GM19438 (cell line): ENCODE data around the gene CNN2.

Experiments used
- ATAC-seq: cut with Tn5 transposase; IDR thresholded peaks from one replicate; pipeline ENCODE4 v1.9.1; 2021; ENCODE audit warnings: low read depth; ENCODE audit not compliant: unreplicated experiment

Gene CNN2

GRCh38 chr19:1025960-1026782, at the start of gene CNN2:
TSS of gene CNN2 (plus strand) at chr19:1026608. CDS start at chr19:1026662, 54 bp downstream.
- no peak for ATAC-seq

- ATAC-seq, result no peak
These were observed 49.3 kb upstream of the CNN2 start for GRCh38 chr19:977058-977464.

DNA sequence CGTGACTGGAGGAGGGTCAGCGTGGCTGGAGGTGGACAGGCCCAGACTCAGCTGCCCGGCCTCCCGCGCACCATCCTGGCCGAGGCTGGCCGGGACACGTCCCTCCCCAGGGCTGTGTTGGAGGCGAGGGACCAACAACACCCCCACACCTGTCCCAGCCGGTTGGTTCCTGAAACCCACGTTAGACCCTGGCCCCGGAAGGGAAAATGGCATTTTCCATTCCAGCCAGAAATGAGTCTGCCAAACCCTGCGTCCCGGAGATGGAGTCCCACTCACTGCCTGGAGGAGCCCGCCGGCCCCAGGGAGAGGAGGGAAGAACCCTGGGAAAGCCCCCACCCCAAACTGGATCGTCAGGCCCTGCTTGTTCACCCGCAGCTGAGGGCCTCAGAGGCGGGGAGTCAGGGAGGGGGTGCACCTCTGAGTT, 47.1 kb upstream of the CNN2 start:
- no peak for ATAC-seq

- no peak for ATAC-seq
These were observed 46.0 kb upstream of the CNN2 start for GRCh38 chr19:980133-980998.

GRCh38 chr19:982567-983170, 43.7 kb upstream of the CNN2 start:
- no peak for ATAC-seq

GRCh38 chr19:984165-984967, 42.0 kb upstream of the CNN2 start, which contains the start of gene WDR18:
TSS of gene WDR18 (plus strand) at chr19:984345. CDS start at chr19:984354, 9 bp downstream.
- ATAC-seq, result no peak

DNA sequence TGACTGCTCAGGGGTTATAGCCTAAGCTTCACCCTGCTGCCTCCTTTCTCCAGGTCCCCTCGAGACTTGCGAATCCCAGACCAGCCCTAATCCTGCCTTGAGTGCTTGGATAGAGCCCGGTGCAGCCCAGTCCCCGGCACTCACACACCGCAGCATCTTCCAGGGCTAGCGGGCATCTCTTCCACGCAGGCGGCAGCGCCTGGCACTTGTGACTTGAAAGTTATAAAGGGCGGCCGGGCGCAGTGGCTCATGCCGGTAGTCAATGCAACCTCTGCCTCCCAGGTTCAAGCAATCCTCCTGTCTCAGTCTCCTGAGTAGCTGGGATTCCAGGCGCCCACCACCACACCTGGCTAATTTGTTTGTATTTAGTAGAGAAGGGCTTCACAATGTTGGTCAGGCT, 40.3 kb upstream of the CNN2 start:
- no peak for ATAC-seq

DNA sequence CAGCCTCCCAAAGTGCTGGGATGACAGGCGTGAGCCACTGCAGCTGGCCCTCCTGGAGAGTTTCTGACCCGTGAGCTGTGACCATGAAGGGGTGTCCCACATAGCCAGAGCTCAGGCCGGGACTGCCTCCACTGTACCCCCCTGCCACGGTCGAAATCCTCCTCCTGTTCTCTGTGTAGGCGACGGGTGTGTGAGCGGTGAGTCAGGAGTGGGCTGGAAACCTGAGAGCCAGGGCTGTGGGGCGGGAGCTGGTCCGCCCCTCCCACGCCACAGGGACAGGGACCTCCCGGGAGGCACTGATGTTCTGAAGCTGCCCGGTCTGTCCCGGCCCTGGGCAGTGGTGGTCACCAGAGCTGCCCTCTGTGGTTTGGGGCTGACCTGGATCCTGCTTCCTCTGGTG, 38.3 kb upstream of the CNN2 start:
- no peak for ATAC-seq

DNA sequence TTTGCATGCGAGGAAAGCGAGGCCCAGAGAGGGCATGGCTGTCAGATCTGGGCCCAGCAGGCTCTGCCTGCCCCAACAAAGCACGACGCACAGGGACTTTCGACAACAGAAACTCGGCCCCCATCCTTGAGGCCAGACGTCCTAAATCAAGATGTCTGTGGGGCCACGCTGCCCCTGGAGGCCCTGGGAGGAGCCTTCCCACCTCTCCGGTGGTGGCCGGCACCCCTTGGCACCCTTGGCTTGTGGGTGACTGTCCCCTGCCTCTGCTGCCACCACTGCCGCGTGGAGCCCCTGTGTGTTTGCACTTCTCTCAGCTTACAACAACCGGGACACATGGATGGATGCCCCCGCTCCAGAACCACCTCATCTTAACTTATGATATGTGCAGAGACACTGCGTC, 37.9 kb upstream of the CNN2 start:
- no peak for ATAC-seq

DNA sequence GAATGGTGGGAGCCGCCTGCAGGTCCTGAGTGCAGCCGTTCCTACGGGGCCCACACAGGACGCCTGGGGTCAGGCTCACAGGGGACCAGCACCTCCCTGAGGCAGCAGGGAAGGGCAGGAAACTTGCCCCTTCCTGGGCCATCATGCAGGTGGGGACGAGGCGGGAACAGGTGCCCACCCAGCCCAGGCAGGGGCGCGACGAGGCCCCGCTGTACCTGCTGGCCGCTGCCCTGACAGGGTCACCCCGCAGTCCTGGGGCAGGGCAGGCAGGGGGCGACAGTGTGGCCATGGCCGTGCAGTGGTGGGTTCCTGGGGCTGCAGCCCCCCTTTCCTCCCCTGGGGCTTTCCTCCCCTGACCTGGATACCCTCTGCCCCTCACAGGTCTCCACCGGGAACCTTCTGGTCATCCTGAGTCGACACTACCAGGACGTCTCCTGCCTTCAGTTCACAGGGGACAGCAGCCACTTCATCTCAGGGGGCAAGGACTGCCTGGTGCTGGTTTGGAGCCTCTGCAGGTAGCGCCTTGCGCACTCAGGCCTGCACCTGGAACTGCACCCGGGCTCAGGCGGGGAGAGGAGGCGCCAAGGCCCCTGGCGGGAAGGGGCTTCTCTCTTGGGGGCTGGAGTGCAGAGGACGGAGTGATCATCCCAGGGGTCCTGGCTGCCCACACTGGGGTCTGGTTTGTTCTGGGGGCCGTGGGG, 36.9 kb upstream of the CNN2 start:
- ATAC-seq, result no peak

GRCh38 chr19:990119-990571, 36.3 kb upstream of the CNN2 start:
- no peak for ATAC-seq

DNA sequence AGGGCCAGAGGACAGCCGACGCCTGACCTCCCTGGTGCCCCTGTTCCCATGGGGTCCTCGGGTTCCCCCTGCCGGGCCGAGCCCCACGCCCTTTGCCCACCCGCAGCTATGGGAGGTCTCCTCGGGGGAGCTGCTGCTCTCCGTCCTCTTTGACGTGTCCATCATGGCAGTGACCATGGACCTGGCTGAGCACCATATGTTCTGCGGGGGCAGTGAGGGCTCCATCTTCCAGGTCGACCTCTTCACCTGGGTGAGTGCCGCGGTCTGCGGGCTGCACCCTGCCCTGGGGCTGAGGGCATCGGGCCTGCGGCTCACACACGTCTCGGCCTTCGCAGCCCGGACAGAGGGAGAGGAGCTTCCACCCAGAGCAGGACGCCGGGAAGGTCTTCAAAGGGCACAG, 35.7 kb upstream of the CNN2 start:
- ATAC-seq, result no peak

GRCh38 chr19:991174-991931, 35.1 kb upstream of the CNN2 start:
- no peak for ATAC-seq

DNA sequence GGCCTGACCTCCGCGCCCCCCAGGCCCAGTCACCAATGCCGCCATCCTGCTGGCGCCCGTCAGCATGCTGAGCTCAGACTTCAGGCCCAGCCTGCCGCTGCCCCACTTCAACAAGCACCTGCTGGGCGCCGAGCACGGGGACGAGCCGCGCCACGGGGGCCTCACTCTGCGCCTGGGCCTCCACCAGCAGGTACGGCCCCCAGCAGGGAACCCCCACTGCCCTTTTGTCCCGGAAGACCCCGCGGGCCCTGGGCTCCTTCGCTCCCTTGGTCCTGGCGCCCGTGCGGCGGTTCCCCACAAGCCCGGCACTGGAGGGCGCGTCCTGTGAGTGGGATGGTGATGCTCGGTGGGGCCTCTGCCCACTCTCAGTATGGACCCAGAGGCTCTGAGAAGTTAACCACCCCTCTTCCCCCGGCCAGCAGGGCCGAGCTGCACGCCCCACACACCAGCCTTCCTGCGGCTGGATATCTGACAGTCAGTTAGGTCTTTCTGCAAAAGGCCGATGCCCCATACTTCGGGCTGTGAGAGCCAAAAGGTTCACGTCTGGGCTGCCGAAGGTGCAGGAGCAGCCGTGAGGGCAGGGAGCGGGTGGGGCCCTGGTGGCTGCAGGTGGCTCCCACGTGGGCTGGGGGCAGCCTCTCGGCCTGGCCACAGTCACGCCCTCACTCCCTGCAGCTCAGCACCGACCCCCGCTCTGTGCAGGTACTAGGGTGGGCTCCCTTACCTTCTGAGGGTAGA, 34.3 kb upstream of the CNN2 start:
- no peak for ATAC-seq

DNA sequence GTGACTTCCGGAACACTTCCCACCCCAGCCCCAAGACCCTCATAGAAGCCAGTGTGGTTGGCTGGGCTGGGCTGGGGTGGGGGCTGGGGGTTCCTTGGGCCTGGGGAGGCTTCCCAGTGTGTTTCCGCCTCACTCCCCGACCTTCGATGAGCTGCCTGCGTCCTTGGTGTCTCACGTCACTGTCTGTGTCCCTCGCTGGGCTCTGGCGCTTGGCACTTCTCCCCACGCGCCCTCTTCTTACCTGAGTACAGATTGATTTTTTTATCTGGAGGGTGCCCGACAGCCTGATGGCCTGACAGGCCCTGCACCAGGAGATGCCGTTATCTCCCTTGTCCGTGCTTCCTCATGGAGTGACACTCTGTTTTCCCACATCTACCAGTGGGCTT, 33.7 kb upstream of the CNN2 start:
- ATAC-seq, result no peak

GRCh38 chr19:993361-993830, 33.0 kb upstream of the CNN2 start:
- ATAC-seq, result no peak

- no peak for ATAC-seq
These were observed 32.5 kb upstream of the CNN2 start for GRCh38 chr19:993831-994393.

- no peak for ATAC-seq
These were observed 31.9 kb upstream of the CNN2 start for GRCh38 chr19:994516-994915.
